ENCODE data around the gene KLHL8. TPM values are rescaled to one million over a fixed set of nuclear protein-coding genes. Genes with fewer than 3 reads are reported as not detected.

KLHL8 gene
- polyA plus RNA-seq, 1 donor (not counting 4 experiments of a cell fraction or from before 2014, with no cell fraction given) = 6.7 TPM

GRCh38 chr4:87211249-87211952 is 9.0 kb downstream of the KLHL8 start:
- Histone ChIP-seq H3K79me2 (ENCODE audit: control insufficient read depth, insufficient read depth, low read length) (peaks cover 6% of the 10 kb centered on the region), H4K20me1 (ENCODE audit: control insufficient read depth, extremely low read depth, insufficient read depth, low read length) (no peaks in the 10 kb centered on the region), H3K4me3 (ENCODE audit: control insufficient read depth in 2 of 3, extremely low read depth in 1 of 3, insufficient read depth in 2 of 3, low read depth in 1 of 3, low read length in 3 of 3) (no peak overlapping the region), H3K9me3 (ENCODE audit: control insufficient read depth, low read depth, low read length) (no peaks in the 10 kb centered on the region), H3K4me1 (ENCODE audit: control insufficient read depth, extremely low read depth, insufficient read depth, low read length) (no peaks in the 10 kb centered on the region), H2AFZ (ENCODE audit: control insufficient read depth, low read length) (no peak overlapping the region), H3K9me1 (ENCODE audit: control insufficient read depth, extremely low read depth, insufficient read depth, low read length) (no peaks in the 10 kb centered on the region), H3K36me3 (ENCODE audit: control insufficient read depth in 2 of 2, extremely low read depth in 1 of 2, insufficient read depth in 2 of 2, low read length in 2 of 2) (no peaks in the 10 kb centered on the region), H3K9ac (ENCODE audit: control insufficient read depth, extremely low read depth, insufficient read depth, low read length) (no peak overlapping the region), H3K27me3 (ENCODE audit: control insufficient read depth, extremely low read depth, insufficient read depth, low read length) (no peaks in the 10 kb centered on the region), H3K4me2 (ENCODE audit: control insufficient read depth, extremely low read depth, insufficient read depth, low read depth, low read length) (no peak overlapping the region), H3K27ac (ENCODE audit: control insufficient read depth, insufficient read depth, low read length) (no peak overlapping the region)
- no peak for FAIRE-seq
- DNase-seq (ENCODE audit: low read depth, low spot score) = no peak
- dilution Hi-C loops (cut with MboI; ENCODE audit: extremely low pct_ligation_motif_present, low sequenced_read_pairs) = no loop called here
- no peak for TF ChIP-seq EZH2 (IDR thresholded peaks at IDR 0.05; ENCODE audit: low read length)
- TF ChIP-seq, protein P1, sequence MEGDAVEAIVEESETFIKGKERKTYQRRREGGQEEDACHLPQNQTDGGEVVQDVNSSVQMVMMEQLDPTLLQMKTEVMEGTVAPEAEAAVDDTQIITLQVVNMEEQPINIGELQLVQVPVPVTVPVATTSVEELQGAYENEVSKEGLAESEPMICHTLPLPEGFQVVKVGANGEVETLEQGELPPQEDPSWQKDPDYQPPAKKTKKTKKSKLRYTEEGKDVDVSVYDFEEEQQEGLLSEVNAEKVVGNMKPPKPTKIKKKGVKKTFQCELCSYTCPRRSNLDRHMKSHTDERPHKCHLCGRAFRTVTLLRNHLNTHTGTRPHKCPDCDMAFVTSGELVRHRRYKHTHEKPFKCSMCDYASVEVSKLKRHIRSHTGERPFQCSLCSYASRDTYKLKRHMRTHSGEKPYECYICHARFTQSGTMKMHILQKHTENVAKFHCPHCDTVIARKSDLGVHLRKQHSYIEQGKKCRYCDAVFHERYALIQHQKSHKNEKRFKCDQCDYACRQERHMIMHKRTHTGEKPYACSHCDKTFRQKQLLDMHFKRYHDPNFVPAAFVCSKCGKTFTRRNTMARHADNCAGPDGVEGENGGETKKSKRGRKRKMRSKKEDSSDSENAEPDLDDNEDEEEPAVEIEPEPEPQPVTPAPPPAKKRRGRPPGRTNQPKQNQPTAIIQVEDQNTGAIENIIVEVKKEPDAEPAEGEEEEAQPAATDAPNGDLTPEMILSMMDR (optimal IDR thresholded peaks at IDR 0.05 in 1 of 3, IDR thresholded peaks at IDR 0.05 in 1 of 3, conservative IDR thresholded peaks at IDR 0.05 in 1 of 3; ENCODE audit: extremely low read depth in 1 of 3, insufficient read depth in 2 of 3, low read length in 3 of 3) = no peak

GRCh38 chr4:87209696-87210095 is 10.7 kb downstream of the KLHL8 start:
- H3K79me2 ChIP-seq (ENCODE audit: control insufficient read depth, insufficient read depth, low read length) = peaks cover 6% of the 10 kb centered on the region
- no peak for FAIRE-seq

More at GRCh38 chr4:87209696-87210095, 10.7 kb downstream of the KLHL8 start:
- no peak overlapping the region for H3K4me2 ChIP-seq (ENCODE audit: control insufficient read depth, extremely low read depth, insufficient read depth, low read depth, low read length)
- H3K4me3 ChIP-seq (ENCODE audit: control insufficient read depth in 2 of 3, extremely low read depth in 1 of 3, insufficient read depth in 2 of 3, low read depth in 1 of 3, low read length in 3 of 3) = no peak overlapping the region
- H3K4me1 ChIP-seq (ENCODE audit: control insufficient read depth, extremely low read depth, insufficient read depth, low read length) = no peaks in the 10 kb centered on the region
- no peaks in the 10 kb centered on the region for H3K9me1 ChIP-seq (ENCODE audit: control insufficient read depth, extremely low read depth, insufficient read depth, low read length)
- no peaks in the 10 kb centered on the region for H4K20me1 ChIP-seq (ENCODE audit: control insufficient read depth, extremely low read depth, insufficient read depth, low read length)
- H3K27ac ChIP-seq (ENCODE audit: control insufficient read depth, insufficient read depth, low read length) = no peak overlapping the region
- DNase-seq (ENCODE audit: low read depth, low spot score) = no peak
- no peaks in the 10 kb centered on the region for H3K9me3 ChIP-seq (ENCODE audit: control insufficient read depth, low read depth, low read length)
- dilution Hi-C loops (cut with MboI; ENCODE audit: extremely low pct_ligation_motif_present, low sequenced_read_pairs) = no loop called here
- H3K36me3 ChIP-seq (ENCODE audit: control insufficient read depth in 2 of 2, extremely low read depth in 1 of 2, insufficient read depth in 2 of 2, low read length in 2 of 2) = no peaks in the 10 kb centered on the region
- H3K27me3 ChIP-seq (ENCODE audit: control insufficient read depth, extremely low read depth, insufficient read depth, low read length) = no peaks in the 10 kb centered on the region
- H3K9ac ChIP-seq (ENCODE audit: control insufficient read depth, extremely low read depth, insufficient read depth, low read length) = no peak overlapping the region
- TF ChIP-seq EZH2 (IDR thresholded peaks at IDR 0.05; ENCODE audit: low read length) = no peak
- TF ChIP-seq, protein P1 (optimal IDR thresholded peaks at IDR 0.05 in 1 of 3, IDR thresholded peaks at IDR 0.05 in 1 of 3, conservative IDR thresholded peaks at IDR 0.05 in 1 of 3; ENCODE audit: extremely low read depth in 1 of 3, insufficient read depth in 2 of 3, low read length in 3 of 3) = no peak
- no peak overlapping the region for H2AFZ ChIP-seq (ENCODE audit: control insufficient read depth, low read length)

Data from keratinocyte (primary cell).